IMR-90 (cell line): ENCODE data around the gene SEC23IP. TPM values are rescaled to one million over a fixed set of nuclear protein-coding genes. Genes with fewer than 3 reads are reported as not detected.

Experiments
- ATAC-seq: fragments of 200-7000 bp; cut with Tn5 transposase; 2 replicates; pipeline ENCODE4 v1.9.1; 2020; ENCODE audit warnings: low read depth, mild to moderate bottlenecking, moderate library complexity
- BruUV-seq: library from RNA; stranded (reverse); fragments of 400-500 nt; replicated peaks from 2 replicates; lab custom pipeline; 2021; lab: Mats Ljungman, UMichigan
- CTCF ChIA-PET: fragments of 300-600 bp; formaldehyde crosslinking; extraction: SDS; loops from one replicate; lab custom pipeline; 2021; ENCODE audit warnings: antibody characterized with exemption; lab: Yijun Ruan, JAX
- POLR2A ChIA-PET: fragments of 300-600 bp; sonication (Branson Sonifier 250); formaldehyde crosslinking; loops from one replicate; lab custom pipeline; 2022; ENCODE audit warnings: antibody characterized with exemption; ENCODE audit not compliant: unreplicated experiment; lab: Charles Lee
- DNase-seq: peaks from one replicate; pipeline ENCODE4 v3.0.0; 2013
- H2AFZ ChIP-seq: replicated peaks from 2 replicates; pipeline ENCODE3; 2013; ENCODE audit warnings: low read length, mild to moderate bottlenecking; ENCODE audit not compliant: poor library complexity
- H2AK5ac ChIP-seq: 2 replicates; pipeline ENCODE4 v1.6.1; 2013; ENCODE audit warnings: low read depth, low read length, inconsistent platforms
- H2AK9ac ChIP-seq: replicated peaks from 2 replicates; pipeline ENCODE3; 2013; ENCODE audit warnings: mild to moderate bottlenecking, low read depth, low read length, moderate library complexity; ENCODE audit not compliant: poor library complexity
- H2BK120ac ChIP-seq: 2 replicates; pipeline ENCODE4 v1.6.1; 2013; ENCODE audit warnings: low read depth, low read length, inconsistent platforms
- H2BK15ac ChIP-seq: 3 replicates; pipeline ENCODE4 v1.6.1; 2013; ENCODE audit warnings: low read depth, low read length, inconsistent platforms
- H2BK20ac ChIP-seq: 2 replicates; pipeline ENCODE4 v1.6.1; 2013; ENCODE audit warnings: low read depth, mild to moderate bottlenecking, inconsistent platforms, low read length, moderate library complexity
- H2BK5ac ChIP-seq: 2 replicates; pipeline ENCODE4 v1.6.1; 2013; ENCODE audit warnings: mild to moderate bottlenecking, low read depth, low read length, inconsistent platforms; ENCODE audit not compliant: poor library complexity, severe bottlenecking
- H3K14ac ChIP-seq: replicated peaks from 2 replicates; pipeline ENCODE4 v1.6.1; 2013; ENCODE audit warnings: low read depth, low read length, inconsistent platforms
- H3K18ac ChIP-seq: 2 replicates; pipeline ENCODE4 v1.6.1; 2013; ENCODE audit warnings: low read depth, low read length, control low read depth
- H3K23ac ChIP-seq: 2 replicates; pipeline ENCODE4 v1.6.1; 2013; ENCODE audit warnings: low read depth, low read length, inconsistent platforms
- H3K27ac ChIP-seq: 2 replicates; pipeline ENCODE4 v1.5.1; 2013; ENCODE audit warnings: mild to moderate bottlenecking, control low read depth, low read length; ENCODE audit not compliant: insufficient read depth
- H3K27me3 ChIP-seq: 2 replicates; pipeline ENCODE4 v1.6.1; 2013; ENCODE audit warnings: low read length; ENCODE audit not compliant: control insufficient read depth, insufficient read depth
- H3K36me3 ChIP-seq: 2 replicates; pipeline ENCODE4 v1.6.1; 2013; ENCODE audit warnings: low read length, mixed read lengths; ENCODE audit not compliant: control insufficient read depth, insufficient read depth
- H3K4ac ChIP-seq: 2 replicates; pipeline ENCODE4 v1.6.1; 2013; ENCODE audit warnings: low read depth, low read length, inconsistent platforms
- H3K4me1 ChIP-seq: 2 replicates; pipeline ENCODE4 v1.6.1; 2013; ENCODE audit warnings: low read length, mixed read lengths; ENCODE audit not compliant: control insufficient read depth, insufficient read depth
- H3K4me2 ChIP-seq: 2 replicates; pipeline ENCODE4 v1.6.1; 2013; ENCODE audit warnings: low read depth, mild to moderate bottlenecking, control low read depth, low read length, moderate library complexity
- H3K4me3 ChIP-seq: 2 replicates; pipeline ENCODE4 v1.5.1; 2013; ENCODE audit warnings: low read depth, mild to moderate bottlenecking, control low read depth, low read length, moderate library complexity; ENCODE audit not compliant: insufficient read depth
- H3K56ac ChIP-seq: 2 replicates; pipeline ENCODE4 v1.6.1; 2013; ENCODE audit warnings: low read length, inconsistent platforms; ENCODE audit not compliant: insufficient read depth; ENCODE audit errors: extremely low read depth
- H3K79me1 ChIP-seq, 2 experiments: 2 replicates each; pipeline ENCODE4 v1.6.1; 2013; ENCODE audit warnings: low read length in 2 of 2, inconsistent platforms in 1 of 2, low read depth in 1 of 2
- H3K9ac ChIP-seq: 2 replicates; pipeline ENCODE4 v1.6.1; 2013; ENCODE audit warnings: low read depth, low read length, control low read depth
- H3K9me1 ChIP-seq: 2 replicates; pipeline ENCODE4 v1.6.1; 2013; ENCODE audit warnings: low read length, inconsistent platforms; ENCODE audit not compliant: insufficient read depth
- H3K9me3 ChIP-seq: 2 replicates; pipeline ENCODE4 v1.6.1; 2013; ENCODE audit warnings: low read length; ENCODE audit not compliant: control insufficient read depth, insufficient read depth
- H4K20me1 ChIP-seq: 2 replicates; pipeline ENCODE4 v1.6.1; 2013; ENCODE audit warnings: low read length, inconsistent platforms; ENCODE audit not compliant: insufficient read depth
- H4K5ac ChIP-seq: 2 replicates; pipeline ENCODE4 v1.6.1; 2013; ENCODE audit warnings: mild to moderate bottlenecking, low read depth, low read length, control low read depth
- H4K8ac ChIP-seq, 2 experiments: 2 replicates each; pipeline ENCODE4 v1.6.1; 2013; ENCODE audit warnings: low read depth in 2 of 2, low read length in 2 of 2, control low read depth in 1 of 2, inconsistent platforms in 1 of 2
- H4K91ac ChIP-seq: 2 replicates; pipeline ENCODE4 v1.6.1; 2013; ENCODE audit warnings: low read depth, low read length, inconsistent platforms; ENCODE audit not compliant: insufficient read depth
- CTCF ChIP-seq: conservative IDR thresholded peaks from 2 replicates; pipeline ENCODE4 v1.5.1; 2012; ENCODE audit warnings: mild to moderate bottlenecking, low read depth, low read length, improper control_type of control experiment
- ELK1 ChIP-seq: fragments of 150-350 bp; IDR thresholded peaks from 2 replicates; pipeline ENCODE4 v1.6.1; 2016; ENCODE audit warnings: low read depth, mild to moderate bottlenecking, low read length, moderate library complexity, borderline replicate concordance
- MAZ ChIP-seq: IDR thresholded peaks from 2 replicates; pipeline ENCODE4 v1.6.1; 2012; ENCODE audit warnings: low read depth, mild to moderate bottlenecking, low read length, improper control_type of control experiment, moderate library complexity, borderline replicate concordance
- RCOR1 ChIP-seq: IDR thresholded peaks from 2 replicates; pipeline ENCODE4 v1.6.1; 2012; ENCODE audit warnings: mild to moderate bottlenecking, low read length, improper control_type of control experiment; ENCODE audit not compliant: insufficient replicate concordance
- SMC3 ChIP-seq: fragments of 150-350 bp; IDR thresholded peaks from 2 replicates; pipeline ENCODE4 v1.6.1; 2016; ENCODE audit warnings: low read depth, mild to moderate bottlenecking, antibody characterized with exemption, low read length, moderate library complexity
- USF2 ChIP-seq: fragments of 150-350 bp; IDR thresholded peaks from 2 replicates; pipeline ENCODE4 v1.6.1; 2017; ENCODE audit warnings: mild to moderate bottlenecking, antibody characterized with exemption, low read length, low read depth
- WGBS, 2 experiments: methylation state at CpG; one replicate each; pipeline versions ENCODE4 v1.1.5 to v1.1.7; 2013; ENCODE audit warnings: missing lambda C conversion rate in 2 of 2; ENCODE audit not compliant: insufficient read length in 1 of 2; ENCODE audit errors: extremely low coverage in 2 of 2; 5-methylcytosine and 5-hydroxymethylcytosine counted together
- dilution Hi-C: fragments of 300-500 bp; cut with HindIII; formaldehyde crosslinking; loops from one replicate; pipeline ENCODE4 v1.14.3; 2018; ENCODE audit warnings: low sequenced_read_pairs; ENCODE audit not compliant: unreplicated experiment
- in situ Hi-C: fragments of 300-500 bp; cut with MboI; formaldehyde crosslinking; loops from 3 replicates; pipeline ENCODE4 v1.14.3; 2019; ENCODE audit warnings: low sequenced_read_pairs, inconsistent platforms, mixed read lengths
- intact Hi-C: fragments of 100-400 bp; cut with micrococcal nuclease; formaldehyde crosslinking; loops from 2 replicates; pipeline ENCODE4 v1.10.0; 2022
- polyA plus RNA-seq, 3 experiments: library from polyadenylated mRNA; depleted of rRNA; stranded (reverse); fragments of >200 nt; gene quantifications; 2 replicates each; pipeline ENCODE4 v1.2.3, GENCODE V29; 2012; ENCODE audit warnings: low replicate concordance in 1 of 3
- total RNA-seq: library from RNA; depleted of rRNA; stranded (reverse); fragments of >200 nt; gene quantifications from 2 replicates; pipeline ENCODE4 v1.2.3, GENCODE V29; 2012

Gene SEC23IP
- total and polyA plus RNA-seq, 2 of the 4 experiments (the other 2 are of a cell fraction): 37.4 to 39.8 TPM

DNA sequence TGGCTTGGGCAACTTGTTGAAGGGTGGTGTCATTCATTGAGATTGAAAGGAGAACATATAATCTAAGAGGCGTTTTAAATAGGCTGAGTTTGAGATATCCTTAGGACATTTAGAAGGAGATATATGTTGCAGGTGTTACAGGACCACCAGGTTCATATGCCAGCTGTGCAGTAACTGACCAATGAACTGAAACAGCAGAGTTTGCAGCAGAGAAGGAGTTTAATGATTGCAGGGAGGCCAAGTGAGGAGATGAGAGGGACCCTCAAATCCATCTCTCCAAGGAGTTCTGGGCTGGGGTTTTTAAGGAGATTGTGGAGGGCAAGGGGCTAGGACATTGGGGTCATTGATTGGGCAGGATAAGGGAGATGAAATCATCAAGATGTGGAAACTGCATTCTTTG is 74.5 kb downstream of the SEC23IP start:
- POLR2A ChIA-PET: no interaction called here
- no peaks in the 10 kb centered on the region for H3K9me1 ChIP-seq
- intact Hi-C loops: no loop called here
- H3K36me3 ChIP-seq: no peaks in the 10 kb centered on the region
- in situ Hi-C loops: no loop called here
- no peak overlapping the region for H2AK5ac ChIP-seq
- no peaks in the 10 kb centered on the region for H4K20me1 ChIP-seq
- TF ChIP-seq SMC3: no peak
- no peak for TF ChIP-seq USF2
- no peak for TF ChIP-seq CTCF
- TF ChIP-seq RCOR1: no peak
- TF ChIP-seq ELK1: no peak
- no peak for TF ChIP-seq MAZ
- no peaks in the 10 kb centered on the region for H3K27me3 ChIP-seq
- H3K4me2 ChIP-seq: no peak overlapping the region
- no peak overlapping the region for H3K14ac ChIP-seq
- H3K79me1 ChIP-seq: no peaks in the 10 kb centered on the region
- no peak overlapping the region for H2BK20ac ChIP-seq
- no peak overlapping the region for H2BK15ac ChIP-seq
- H3K4me1 ChIP-seq: no peaks in the 10 kb centered on the region
- CTCF ChIA-PET: no interaction called here
- 0 out of 2 replicates have a peak, but pooled peaks cover 4% of the 10 kb centered on the region for H3K9me3 ChIP-seq
- no peak overlapping the region for H2BK5ac ChIP-seq
- no peak overlapping the region for H4K5ac ChIP-seq
- H3K56ac ChIP-seq: no peak overlapping the region
- WGBS, 2 experiments: 38% methylated on average over 1 of the region's 1 CpG; no CpG with 5 or more reads in 1 of the 2 experiments
- DNase-seq (no peak), ATAC-seq (no peak)
- no peak overlapping the region for H3K4ac ChIP-seq
- H4K8ac ChIP-seq: no peak overlapping the region
- dilution Hi-C loops: no loop called here
- BruUV-seq: no TSS peak
- no peak overlapping the region for H3K4me3 ChIP-seq
- no peak overlapping the region for H2AFZ ChIP-seq
- no peak overlapping the region for H2AK9ac ChIP-seq
- H4K91ac ChIP-seq: no peak overlapping the region
- no peak overlapping the region for H3K27ac ChIP-seq
- no peak overlapping the region for H2BK120ac ChIP-seq
- no peak overlapping the region for H3K18ac ChIP-seq
- H3K9ac ChIP-seq: no peak overlapping the region
- H3K23ac ChIP-seq: no peak overlapping the region
